Sigmoid colon (tissue), 7 donors: ENCODE results near the gene SMYD1. TPM values are rescaled to one million over a fixed set of nuclear protein-coding genes. Genes with fewer than 3 reads are reported as not detected.

Source experiments
- DNase-seq: peaks from one replicate; pipeline ENCODE4 v3.0.0-alpha.2; 2019
- H3K27ac ChIP-seq, 4 donors: fragments of 200-600 bp; sonication (generic); one replicate each; pipeline ENCODE4 v1.5.1; 2016 to 2019; ENCODE audit warnings: mild to moderate bottlenecking in 1 of 4
- H3K27me3 ChIP-seq, 3 donors: fragments of 200-600 bp; sonication (generic); one replicate each; pipeline ENCODE4 v1.5.1; 2019; ENCODE audit warnings: mild to moderate bottlenecking in 1 of 3
- H3K36me3 ChIP-seq, 4 donors: fragments of 200-600 bp; sonication (generic); one replicate each; pipeline ENCODE4 v1.5.1; 2016 to 2019
- H3K4me1 ChIP-seq, 4 donors: fragments of 200-600 bp; sonication (generic); one replicate each; pipeline ENCODE4 v1.5.1; 2017 to 2019
- H3K4me3 ChIP-seq, 4 donors: fragments of 200-600 bp; sonication (generic); one replicate each; pipeline ENCODE4 v1.5.1; 2017 to 2019; ENCODE audit warnings: mild to moderate bottlenecking in 2 of 4, moderate library complexity in 1 of 4
- H3K9me3 ChIP-seq, 4 donors: fragments of 200-600 bp in 3 of 4; sonication (generic) in 3 of 4; one replicate each; pipeline versions ENCODE4 v1.5.1 to v1.6.1; 2013 to 2019
- CTCF ChIP-seq, 4 experiments: fragments of 450-650 bp in 3 of 4; fragments of 200-600 bp in 1 of 4; IDR thresholded peaks; one replicate each; pipeline ENCODE4 v1.5.1; 2016 to 2019; ENCODE audit warnings: antibody characterized with exemption in 4 of 4, mild to moderate bottlenecking in 3 of 4, moderate library complexity in 2 of 4
- EP300 ChIP-seq, 4 donors: sonication (generic); formaldehyde crosslinking; IDR thresholded peaks; one replicate each; pipeline ENCODE4 v1.6.1; 2017; ENCODE audit warnings: antibody characterized with exemption in 4 of 4
- POLR2A ChIP-seq, 2 donors: fragments of 450-650 bp; IDR thresholded peaks; one replicate each; pipeline ENCODE4 v1.6.1; 2016; ENCODE audit warnings: antibody characterized with exemption in 2 of 2, mild to moderate bottlenecking in 2 of 2, moderate library complexity in 2 of 2
- POLR2AphosphoS5 ChIP-seq, 4 donors: sonication (generic); formaldehyde crosslinking; IDR thresholded peaks; one replicate each; pipeline ENCODE4 v1.6.1; 2017; ENCODE audit warnings: antibody characterized with exemption in 4 of 4
- whole genome bisulfite sequencing, 2 donors: extraction: QIAGEN DNeasy Blood & Tissue Kit; methylation state at CpG; one replicate each; pipeline ENCODE4 v1.1.7; 2013; 5-methylcytosine and 5-hydroxymethylcytosine counted together
- intact Hi-C: fragments of 100-400 bp; cut with DNase I; formaldehyde crosslinking; loops from one replicate; pipeline ENCODE4 v1.15.1; 2023
- polyA plus RNA-seq, 3 donors: library from polyadenylated mRNA; stranded (reverse); fragments of 200-250 nt; gene quantifications; one replicate each; pipeline ENCODE4 v1.2.3, GENCODE V29; 2013
- total RNA-seq, 4 donors: library from RNA; depleted of rRNA; stranded (reverse); fragments of >200 nt; gene quantifications; one replicate each; pipeline ENCODE4 v1.1.0, GENCODE V29; 2016
- donor health status: healthy with polysubstance abuse.
- donor health status: Bipolar disorder and iron deficiency.
- donor health status: healthy.

The SMYD1 gene
- total and polyA plus RNA-seq, 7 donors, result under 0.01 to 45.7 (median 17.3) TPM; not detected in 1

- no peaks in the 10 kb centered on the region for H3K27me3 ChIP-seq
- intact Hi-C loops, result no loop called here
Measured at GRCh38 chr2:88099798-88100488, 32.3 kb downstream of the SMYD1 start.

GRCh38 chr2:88100489-88100858 lies 32.8 kb downstream of the SMYD1 start:
- no peaks in the 10 kb centered on the region for H3K4me1 ChIP-seq
- H3K4me3 ChIP-seq, result no peak overlapping the region
- 77 to 89% methylated on average over 3 of the region's 3 CpGs for WGBS, 2 donors
- H3K27ac ChIP-seq, result no peak overlapping the region
- peaks cover 0 to 40% (median 4%) of the 10 kb centered on the region in 4 donors for H3K36me3 ChIP-seq
- DNase-seq, result no peak
- no peaks in the 10 kb centered on the region for H3K9me3 ChIP-seq
- intact Hi-C loops, result no loop called here
- no peaks in the 10 kb centered on the region for H3K27me3 ChIP-seq
- TF ChIP-seq POLR2A (IDR thresholded peaks at IDR 0.05) (no peak), EP300 (IDR thresholded peaks at IDR 0.05) (no peak), CTCF (IDR thresholded peaks at IDR 0.05) (no peak), POLR2AphosphoS5 (IDR thresholded peaks at IDR 0.05) (no peak)

More at GRCh38 chr2:88099798-88100488, 32.3 kb downstream of the SMYD1 start:
- Histone ChIP-seq H3K27ac (no peak overlapping the region), H3K36me3 (peaks cover 0 to 45% (median 4%) of the 10 kb centered on the region in 4 donors), H3K9me3 (no peaks in the 10 kb centered on the region), H3K4me1 (no peaks in the 10 kb centered on the region), H3K4me3 (no peak overlapping the region)
- TF ChIP-seq POLR2A (IDR thresholded peaks at IDR 0.05) (no peak), CTCF (IDR thresholded peaks at IDR 0.05) (no peak), POLR2AphosphoS5 (IDR thresholded peaks at IDR 0.05) (no peak)
- no peak for DNase-seq
- WGBS, 2 donors, result 70 to 86% methylated on average over 5 of the region's 5 CpGs

GRCh38 chr2:88108796-88109195 lies 41.2 kb downstream of the SMYD1 start:
- H3K27me3 ChIP-seq, result no peaks in the 10 kb centered on the region
- no peak overlapping the region for H3K27ac ChIP-seq
- TF ChIP-seq CTCF (IDR thresholded peaks at IDR 0.05) (no peak), POLR2AphosphoS5 (IDR thresholded peaks at IDR 0.05) (no peak), POLR2A (IDR thresholded peaks at IDR 0.05) (no peak), EP300 (IDR thresholded peaks at IDR 0.05) (no peak)
- no peak for DNase-seq
- H3K4me3 ChIP-seq, result no peak overlapping the region
- H3K9me3 ChIP-seq, result no peaks in the 10 kb centered on the region
- H3K36me3 ChIP-seq, result peaks cover 0 to 66% (median 8%) of the 10 kb centered on the region in 4 donors
- no peaks in the 10 kb centered on the region for H3K4me1 ChIP-seq
- intact Hi-C loops, result no loop called here
- WGBS, 2 donors, result 85% methylated on average over 4 of the region's 4 CpGs

- no peak for TF ChIP-seq CTCF (IDR thresholded peaks at IDR 0.05)
- Histone ChIP-seq H3K27ac (no peak overlapping the region), H3K4me1 (no peaks in the 10 kb centered on the region), H3K27me3 (no peaks in the 10 kb centered on the region), H3K4me3 (no peak overlapping the region), H3K36me3 (peaks cover 0 to 52% (median 4%) of the 10 kb centered on the region in 4 donors), H3K9me3 (no peaks in the 10 kb centered on the region)
- 67 to 88% methylated on average over 2 of the region's 2 CpGs for WGBS, 2 donors
- intact Hi-C loops, result no loop called here
- DNase-seq, result no peak
Measured at GRCh38 chr2:88110830-88111229, 43.2 kb downstream of the SMYD1 start.

GRCh38 chr2:88113069-88113468 lies 45.4 kb downstream of the SMYD1 start:
- no peaks in the 10 kb centered on the region for H3K27me3 ChIP-seq
- intact Hi-C loops, result no loop called here
- no peaks in the 10 kb centered on the region for H3K4me1 ChIP-seq
- H3K27ac ChIP-seq, result no peak overlapping the region
- no peak overlapping the region for H3K4me3 ChIP-seq
- DNase-seq, result no peak
- WGBS, 2 donors, result 94 to 96% methylated on average over 2 of the region's 2 CpGs
- TF ChIP-seq POLR2A (IDR thresholded peaks at IDR 0.05) (no peak), CTCF (IDR thresholded peaks at IDR 0.05) (no peak), EP300 (IDR thresholded peaks at IDR 0.05) (no peak), POLR2AphosphoS5 (IDR thresholded peaks at IDR 0.05) (no peak)
- H3K36me3 ChIP-seq, result peaks cover 0 to 29% (median 3%) of the 10 kb centered on the region in 4 donors
- H3K9me3 ChIP-seq, result no peaks in the 10 kb centered on the region
